Thoracic aorta (tissue), 2 donors: Measurements from ENCODE around the gene RUNDC1. TPM values are rescaled to one million over a fixed set of nuclear protein-coding genes. Genes with fewer than 3 reads are reported as not detected.

Experiments used
- ATAC-seq: fragments of 150-250 bp; one replicate; pipeline ENCODE4 v1.8.0; 2017; ENCODE audit warnings: low read depth; ENCODE audit not compliant: insufficient number of reproducible peaks, low FRiP score
- DNase-seq: peaks from one replicate; pipeline ENCODE4 v3.0.0-alpha.2; 2020; ENCODE audit warnings: low spot score
- H3K27ac ChIP-seq, 2 donors: fragments of 200-600 bp; sonication (generic); 1 replicate in 1 of 2; 2 replicates in 1 of 2; pipeline ENCODE4 v1.5.1; 2016; ENCODE audit warnings: mild to moderate bottlenecking in 2 of 2, moderate library complexity in 2 of 2
- H3K27me3 ChIP-seq: fragments of 200-600 bp; sonication (generic); replicated peaks from 2 replicates; pipeline ENCODE4 v1.6.0; 2016; ENCODE audit warnings: mild to moderate bottlenecking; ENCODE audit not compliant: insufficient read depth
- H3K36me3 ChIP-seq: fragments of 200-600 bp; sonication (generic); one replicate; pipeline ENCODE4 v1.5.1; 2016
- H3K4me1 ChIP-seq, 2 donors: fragments of 200-600 bp; sonication (generic); 1 replicate in 1 of 2; 2 replicates in 1 of 2; pipeline versions ENCODE4 v1.5.1 to v1.6.0; 2016; ENCODE audit warnings: low read depth in 2 of 2, mild to moderate bottlenecking in 1 of 2; ENCODE audit not compliant: control insufficient read depth in 1 of 2
- H3K4me3 ChIP-seq: fragments of 200-600 bp; sonication (generic); 2 replicates; pipeline ENCODE4 v1.5.1; 2016; ENCODE audit warnings: mild to moderate bottlenecking
- H3K9me3 ChIP-seq: fragments of 200-600 bp; sonication (generic); 2 replicates; pipeline ENCODE4 v1.5.1; 2016
- CTCF ChIP-seq: fragments of 200-600 bp; sonication (generic); IDR thresholded peaks from one replicate; pipeline ENCODE4 v1.5.1; 2019; ENCODE audit warnings: antibody characterized with exemption
- total RNA-seq, 2 donors: library from RNA; depleted of rRNA; stranded (reverse); fragments of >200 nt; gene quantifications; one replicate each; pipeline versions ENCODE4 v1.1.0 to v1.2.3, GENCODE V29; 2016

RUNDC1 gene
- total RNA-seq, 2 donors from 2014 or later, result 16.6 to 17.9 TPM

GRCh38 chr17:43006639-43007551 lies 26.5 kb downstream of the RUNDC1 start, which contains the start of gene IFI35:
Gene IFI35 (plus strand): TSS chr17:43006784. CDS start chr17:43006948, 164 bp downstream.
- peak; percentile 18 for TF ChIP-seq CTCF
- Histone ChIP-seq H3K36me3 (peaks cover 11% of the 10 kb centered on the region), H3K9me3 (no peaks in the 10 kb centered on the region), H3K27me3 (no peaks in the 10 kb centered on the region), H3K4me3 (peak within 1 kb of the TSS; percentile 93), H3K27ac (peak within 1 kb of the TSS; percentile 85 to 89), H3K4me1 (peaks cover 0 to 14% of the 10 kb centered on the region in 2 donors)
- DNase-seq (no peak), ATAC-seq (no peak)

- no peak for ATAC-seq
- Histone ChIP-seq H3K4me3 (no peak overlapping the region), H3K36me3 (peaks cover 7% of the 10 kb centered on the region), H3K9me3 (no peaks in the 10 kb centered on the region), H3K27ac (no peak overlapping the region), H3K27me3 (no peaks in the 10 kb centered on the region), H3K4me1 (peaks cover 0 to 9% of the 10 kb centered on the region in 2 donors)
- TF ChIP-seq CTCF, result no peak
- no peak for DNase-seq
These were observed 30.4 kb downstream of the RUNDC1 start for GRCh38 chr17:43010667-43011308.

GRCh38 chr17:43011728-43012472 lies 31.5 kb downstream of the RUNDC1 start:
- no peak for DNase-seq
- no peak for TF ChIP-seq CTCF
- H3K4me1 ChIP-seq, result peaks cover 0 to 6% of the 10 kb centered on the region in 2 donors

GRCh38 chr17:43013296-43013695 lies 32.9 kb downstream of the RUNDC1 start:
- no peaks in the 10 kb centered on the region for H3K27me3 ChIP-seq
- peaks cover 12% of the 10 kb centered on the region for H3K36me3 ChIP-seq
- DNase-seq (no peak), ATAC-seq (no peak)
- no peak overlapping the region for H3K4me3 ChIP-seq
- no peaks in the 10 kb centered on the region for H3K9me3 ChIP-seq
- H3K27ac ChIP-seq, result no peak overlapping the region
- no peak for TF ChIP-seq CTCF
- H3K4me1 ChIP-seq, result no peaks in the 10 kb centered on the region

More at GRCh38 chr17:43011728-43012472, 31.5 kb downstream of the RUNDC1 start:
- no peak overlapping the region for H3K4me3 ChIP-seq
- no peaks in the 10 kb centered on the region for H3K27me3 ChIP-seq
- no peak for ATAC-seq
- H3K36me3 ChIP-seq, result peaks cover 12% of the 10 kb centered on the region
- no peak overlapping the region for H3K27ac ChIP-seq
- no peaks in the 10 kb centered on the region for H3K9me3 ChIP-seq
